Left kidney (tissue), 8 donors: ENCODE data around the gene CHD1L. TPM values are rescaled to one million over a fixed set of nuclear protein-coding genes. Genes with fewer than 3 reads are reported as not detected.
"Not testable (repeated sequence)": the region's sequence is repeated elsewhere in the genome, so short reads cannot be mapped to it uniquely, and the experiment has no call there.

ENCODE experiments used
- DNase-seq: peaks from one replicate; pipeline ENCODE4 v3.0.0-alpha.2; 2013
- long read RNA-seq, 8 donors: transcript quantifications; one replicate each; lab custom pipeline, GENCODE V29; 2026
- polyA plus RNA-seq: library from polyadenylated mRNA; unstranded; fragments of 120-200 nt; gene quantifications from one replicate; pipeline ENCODE4 v1.2.1, GENCODE V29; 2013; ENCODE audit not compliant: insufficient read length

CHD1L gene
- polyA plus RNA-seq = 74.2 TPM
- long read RNA-seq, donor 1, partial matches to known transcripts = 7 of 10 reads
- long read RNA-seq, donor 1, other reads (novel, unspliced or antisense) = 0 of 10 reads
- long read RNA-seq, donor 2, partial matches to known transcripts = 0 of 5 reads
- long read RNA-seq, donor 2, other reads (novel, unspliced or antisense) = 0 of 5 reads
- long read RNA-seq, donor 3, transcript CHD1L-202 (23 exons, 2,967 nt) = major isoform, 6 of 12 reads
- long read RNA-seq, donor 3, partial matches to known transcripts = 5 of 12 reads
- long read RNA-seq, donor 3, other reads (novel, unspliced or antisense) = 0 of 12 reads
- long read RNA-seq, donor 4 = 0 reads
- long read RNA-seq, donor 5, transcript CHD1L-202 (23 exons, 2,967 nt) = major isoform, 10 of 24 reads
- long read RNA-seq, donor 5, partial matches to known transcripts = 12 of 24 reads
- long read RNA-seq, donor 5, other reads (novel, unspliced or antisense) = 0 of 24 reads
- long read RNA-seq, donor 6, transcript CHD1L-202 (23 exons, 2,967 nt) = major isoform, 5 of 17 reads
- long read RNA-seq, donor 6, partial matches to known transcripts = 11 of 17 reads
- long read RNA-seq, donor 6, other reads (novel, unspliced or antisense) = 0 of 17 reads
- long read RNA-seq, donor 7, partial matches to known transcripts = 10 of 14 reads
- long read RNA-seq, donor 7, other reads (novel, unspliced or antisense) = 0 of 14 reads
- long read RNA-seq, donor 8, partial matches to known transcripts = 0 of 3 reads
- long read RNA-seq, donor 8, other reads (novel, unspliced or antisense) = 0 of 3 reads

GRCh38 chr1:147242449-147243227, at the start of gene CHD1L:
TSS of gene CHD1L (plus strand) at chr1:147242684. CDS start at chr1:147242704, 20 bp downstream.
- DNase-seq = peak; percentile 94

- DNase-seq = not testable (repeated sequence)
These were observed 45.2 kb upstream of the CHD1L start for GRCh38 chr1:147197324-147197723.

- no peak for DNase-seq
These were observed 41.2 kb upstream of the CHD1L start for GRCh38 chr1:147201276-147201675.

- DNase-seq = no peak
These were observed 40.7 kb upstream of the CHD1L start for GRCh38 chr1:147201786-147202185.

DNA sequence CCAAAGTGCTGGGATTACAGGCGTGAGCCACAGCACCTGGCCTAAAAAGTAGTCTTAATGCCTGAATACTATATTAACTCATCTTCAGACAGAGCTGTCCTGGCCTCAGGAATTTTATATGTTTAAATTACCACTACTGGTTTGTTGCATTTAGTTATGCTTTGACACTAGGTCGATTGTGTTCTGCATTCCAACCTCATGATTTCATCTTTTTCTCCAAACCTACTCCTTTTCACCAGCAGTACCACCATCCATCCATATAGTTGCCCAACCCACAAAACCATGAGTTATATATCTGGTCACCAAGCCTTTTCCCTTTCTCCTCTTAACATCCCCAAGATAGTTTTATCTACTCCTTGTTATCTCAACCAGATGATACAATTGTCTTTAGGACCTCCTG, 39.9 kb upstream of the CHD1L start:
- no peak for DNase-seq

GRCh38 chr1:147204080-147204479, 38.4 kb upstream of the CHD1L start:
- DNase-seq = no peak

- DNase-seq = no peak
These were observed 35.3 kb upstream of the CHD1L start for GRCh38 chr1:147207192-147207591.

- no peak for DNase-seq
These were observed 33.9 kb upstream of the CHD1L start for GRCh38 chr1:147208619-147209018.

- DNase-seq = no peak
These were observed 32.4 kb upstream of the CHD1L start for GRCh38 chr1:147209825-147210821.

DNA sequence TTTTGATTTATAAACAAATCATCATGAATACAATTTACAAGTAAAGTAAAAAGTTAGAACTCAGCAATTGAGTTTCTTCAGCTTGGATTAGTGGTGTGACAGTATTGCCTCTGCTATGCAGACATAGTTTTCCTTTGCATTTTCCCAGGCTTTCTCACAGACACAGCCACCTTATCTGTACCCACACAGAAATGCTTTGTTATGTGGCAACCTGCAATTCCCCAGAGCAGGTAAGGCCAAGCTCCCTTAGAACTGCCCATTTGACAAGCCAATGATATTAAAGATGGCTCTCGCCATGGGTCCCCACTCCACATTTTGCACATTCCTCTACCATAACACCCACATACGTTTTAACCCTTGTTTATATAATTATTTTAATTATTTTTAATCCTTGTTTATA, 31.5 kb upstream of the CHD1L start:
- no peak for DNase-seq

DNA sequence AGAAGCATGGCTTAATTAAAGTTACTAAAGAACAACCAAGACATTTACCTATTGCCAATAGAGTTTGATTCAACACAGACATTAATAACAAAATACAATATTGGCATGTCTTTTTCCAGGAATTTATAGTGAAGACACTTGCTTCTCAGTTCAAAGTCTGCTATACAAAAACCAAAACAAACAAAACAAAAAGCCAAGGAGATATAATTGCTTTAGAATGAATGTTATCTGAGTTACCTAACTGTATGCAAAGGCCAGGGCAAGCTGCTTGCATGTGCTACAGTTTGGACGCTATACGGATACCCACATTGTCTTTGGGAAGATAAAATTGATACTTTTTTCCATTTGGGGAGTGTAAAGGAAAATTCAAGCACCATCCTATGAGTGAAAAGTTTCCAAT, 30.9 kb upstream of the CHD1L start:
- DNase-seq = no peak

DNA sequence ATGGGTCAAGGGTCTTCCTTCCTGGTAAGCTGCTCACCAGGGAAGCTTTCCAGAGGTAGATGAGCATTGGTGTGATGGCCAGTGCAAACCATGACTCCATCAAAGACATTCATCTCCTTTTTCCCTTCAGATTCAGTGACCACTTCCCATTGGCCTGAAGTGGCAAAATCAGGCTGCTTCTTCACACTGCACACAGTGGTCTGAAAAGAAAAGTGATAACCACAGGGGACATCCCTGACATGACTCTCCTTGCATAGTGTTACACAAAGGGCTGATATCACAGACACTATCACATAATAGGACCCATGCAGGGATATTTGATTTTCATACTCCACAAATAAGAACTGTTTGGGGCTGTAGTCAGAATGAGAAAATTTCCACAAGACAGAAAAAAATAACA, 29.2 kb upstream of the CHD1L start:
- no peak for DNase-seq

DNA sequence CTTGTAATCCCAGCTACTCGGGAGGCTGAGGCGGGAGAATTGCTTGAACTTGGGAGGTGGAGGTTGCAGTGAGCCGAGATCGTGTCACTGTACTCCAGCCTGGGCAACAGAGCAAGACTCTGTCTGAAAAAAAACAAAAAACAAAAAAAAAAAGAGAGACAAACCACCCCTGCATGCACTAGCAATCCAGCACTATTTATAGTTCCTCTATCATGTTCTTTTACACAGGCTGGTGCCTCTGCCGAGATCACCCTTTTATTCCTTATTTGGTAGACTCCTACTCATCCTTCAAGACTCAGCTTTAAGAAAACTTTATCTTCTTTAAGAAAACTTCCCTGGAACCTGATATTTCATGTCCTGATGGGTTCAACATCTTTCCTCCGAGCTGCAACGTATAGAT, 28.2 kb upstream of the CHD1L start:
- no peak for DNase-seq

DNA sequence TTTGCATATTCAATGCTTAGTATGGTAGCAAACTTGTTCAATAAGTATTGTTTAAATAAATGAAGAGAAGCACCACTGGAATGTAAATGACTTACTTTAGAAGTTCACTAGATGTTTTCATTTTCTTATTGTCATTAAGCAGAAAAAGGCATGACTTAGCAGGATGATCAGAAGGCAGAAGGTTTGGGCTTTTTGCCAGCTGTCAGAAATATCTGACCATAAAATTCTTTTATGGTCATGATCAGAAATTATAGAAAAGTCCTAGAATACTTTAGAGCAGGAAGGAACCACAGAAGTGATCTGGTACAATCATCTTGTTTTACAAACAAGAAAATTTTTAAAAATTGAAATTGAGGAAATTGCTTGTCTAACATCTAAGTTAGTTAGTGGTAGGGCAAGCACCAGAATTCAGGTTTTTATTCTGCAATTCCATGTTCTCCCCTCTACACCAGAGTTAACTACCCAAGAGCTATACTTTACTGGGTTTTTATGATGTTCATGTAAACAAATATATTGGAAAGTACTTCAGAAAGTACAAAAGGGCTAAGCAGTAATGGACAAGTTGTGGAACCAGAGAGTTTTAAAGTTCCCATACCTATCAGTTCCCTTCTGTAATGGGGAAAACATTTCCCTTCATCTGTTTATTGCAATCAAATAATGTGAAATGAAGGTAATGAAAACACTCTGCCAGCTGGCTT, 27.5 kb upstream of the CHD1L start:
- no peak for DNase-seq

- no peak for DNase-seq
These were observed 27.0 kb upstream of the CHD1L start for GRCh38 chr1:147215540-147215916.

GRCh38 chr1:147216124-147216523, 26.4 kb upstream of the CHD1L start:
- no peak for DNase-seq

- DNase-seq = no peak
These were observed 25.3 kb upstream of the CHD1L start for GRCh38 chr1:147217141-147217540.

GRCh38 chr1:147218606-147219005, 23.9 kb upstream of the CHD1L start:
- DNase-seq = no peak

DNA sequence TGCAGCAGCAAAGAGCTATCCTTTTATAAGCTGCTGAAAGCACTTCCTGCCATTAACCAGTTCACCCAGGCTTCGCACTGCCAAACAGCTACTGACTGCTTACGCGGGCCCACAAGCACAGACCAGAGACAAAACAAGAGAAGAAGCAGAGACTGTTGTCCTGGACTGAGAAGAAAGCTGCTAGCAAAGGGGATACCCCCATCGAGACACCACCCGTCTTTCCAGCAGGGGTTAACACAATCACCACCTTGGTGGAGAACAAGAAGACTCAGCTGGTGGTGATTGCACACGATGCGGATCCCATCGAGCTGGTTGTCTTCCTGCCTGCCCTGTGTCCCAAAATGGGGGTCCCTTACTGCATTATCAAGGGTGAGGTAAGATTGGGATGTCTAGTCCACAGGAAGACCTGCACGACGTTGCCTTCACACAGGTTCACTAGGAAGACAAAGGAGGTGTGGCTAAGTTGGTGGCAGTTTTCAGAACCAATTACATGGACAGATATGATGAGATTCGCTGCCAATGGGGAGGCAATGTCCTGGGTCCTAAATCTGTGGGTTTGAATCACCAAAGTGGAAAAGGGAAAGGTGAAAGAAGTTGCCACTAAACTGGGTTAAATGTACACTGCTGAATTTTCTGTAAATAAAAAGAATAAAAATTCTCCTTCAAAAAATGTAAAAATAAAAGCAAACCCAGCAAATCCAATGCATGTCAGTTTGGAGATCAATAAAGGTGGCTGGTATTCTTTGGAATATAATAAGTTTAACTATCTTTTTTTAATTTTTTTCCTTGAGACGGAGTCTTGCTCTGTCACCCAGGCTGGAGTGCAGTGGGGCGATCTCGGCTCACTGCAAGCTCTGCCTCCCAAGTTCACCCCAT, 18.5 kb upstream of the CHD1L start:
- DNase-seq = no peak
